Fibroblast of lung (primary cell): ENCODE results near the gene OSTM1. TPM values are rescaled to one million over a fixed set of nuclear protein-coding genes. Genes with fewer than 3 reads are reported as not detected.
A peak's percentile ranks its signal among the peaks of the same experiment; 100 is the strongest.

Experiments
- DNase-seq, 2 donors: peaks; one replicate each; pipeline versions ENCODE4 v3.0.0 to v3.0.0-alpha.2; 2010; ENCODE audit warnings: low read depth in 2 of 2
- H2AFZ ChIP-seq: 2 replicates; pipeline ENCODE4 v1.5.1; 2012; ENCODE audit warnings: low read length, control low read depth, inconsistent platforms
- H3K27ac ChIP-seq: 2 replicates; pipeline ENCODE4 v1.5.1; 2011; ENCODE audit warnings: low read length, control low read depth; ENCODE audit not compliant: insufficient read depth
- H3K27me3 ChIP-seq: 2 replicates; pipeline ENCODE4 v1.5.1; 2011; ENCODE audit warnings: mild to moderate bottlenecking, low read length; ENCODE audit not compliant: control insufficient read depth, insufficient read depth
- H3K36me3 ChIP-seq: 2 replicates; pipeline ENCODE4 v1.5.1; 2011; ENCODE audit warnings: low read length; ENCODE audit not compliant: control insufficient read depth, insufficient read depth
- H3K4me1 ChIP-seq: 2 replicates; pipeline ENCODE4 v1.5.1; 2011; ENCODE audit warnings: low read length; ENCODE audit not compliant: control insufficient read depth, insufficient read depth; ENCODE audit errors: extremely low read depth
- H3K4me2 ChIP-seq: 2 replicates; pipeline ENCODE4 v1.5.1; 2011; ENCODE audit warnings: low read length, control low read depth; ENCODE audit not compliant: insufficient read depth; ENCODE audit errors: extremely low read depth
- H3K4me3 ChIP-seq, 4 experiments: fragments of 200-600 bp in 1 of 4; sonication (generic) in 1 of 4; replicated peaks in 1 of 4; 2 replicates each; pipeline ENCODE4 v1.5.1; 2011 to 2016; ENCODE audit warnings: low read length in 4 of 4, low read depth in 3 of 4, mild to moderate bottlenecking in 3 of 4, control low read depth in 2 of 4, inconsistent platforms in 1 of 4, mixed read lengths in 1 of 4; ENCODE audit not compliant: insufficient read depth in 1 of 4; ENCODE audit errors: control extremely low read depth in 1 of 4
- H3K79me2 ChIP-seq: 2 replicates; pipeline ENCODE4 v1.5.1; 2012; ENCODE audit warnings: mild to moderate bottlenecking, low read length, inconsistent platforms; ENCODE audit not compliant: control insufficient read depth, insufficient read depth
- H3K9ac ChIP-seq: 2 replicates; pipeline ENCODE4 v1.5.1; 2011; ENCODE audit warnings: mild to moderate bottlenecking, low read length, control low read depth; ENCODE audit not compliant: insufficient read depth
- H3K9me3 ChIP-seq: 2 replicates; pipeline ENCODE4 v1.5.1; 2012; ENCODE audit warnings: low read depth, low read length; ENCODE audit not compliant: control insufficient read depth, insufficient read depth
- H4K20me1 ChIP-seq: 2 replicates; pipeline ENCODE4 v1.5.1; 2011; ENCODE audit warnings: low read length; ENCODE audit not compliant: control insufficient read depth, insufficient read depth; ENCODE audit errors: extremely low read depth
- EZH2 ChIP-seq: IDR thresholded peaks from 2 replicates; pipeline ENCODE4 v1.5.1; 2012; ENCODE audit warnings: low read length, control low read depth, mild to moderate bottlenecking; ENCODE audit errors: missing control alignments
- polyA plus RNA-seq, 2 donors: library from polyadenylated mRNA; depleted of rRNA in 1 of 2; stranded (reverse) in 1 of 2; unstranded in 1 of 2; fragments of >200 nt; gene quantifications; 2 replicates each; pipeline ENCODE4 v1.2.1, GENCODE V29; 2011 to 2012; ENCODE audit warnings: missing spikeins in 1 of 2
- total RNA-seq: library from RNA; depleted of rRNA; stranded (reverse); fragments of >200 nt; gene quantifications from 2 replicates; pipeline ENCODE4 v1.2.1, GENCODE V29; 2014
- TF ChIP-seq, protein P1 (sequence below), 2 donors: IDR thresholded peaks in 1 of 2; conservative IDR thresholded peaks in 1 of 2; 1 replicate in 1 of 2; 2 replicates in 1 of 2; pipeline ENCODE4 v1.5.1; 2011 to 2012; ENCODE audit warnings: low read length in 2 of 2, control low read depth in 1 of 2, inconsistent platforms in 1 of 2, low read depth in 1 of 2, mild to moderate bottlenecking in 1 of 2

OSTM1 gene
- total and polyA plus RNA-seq, 2 donors (not counting 1 experiment from before 2014, with no cell fraction given) = 31.9 to 37.0 TPM

DNA sequence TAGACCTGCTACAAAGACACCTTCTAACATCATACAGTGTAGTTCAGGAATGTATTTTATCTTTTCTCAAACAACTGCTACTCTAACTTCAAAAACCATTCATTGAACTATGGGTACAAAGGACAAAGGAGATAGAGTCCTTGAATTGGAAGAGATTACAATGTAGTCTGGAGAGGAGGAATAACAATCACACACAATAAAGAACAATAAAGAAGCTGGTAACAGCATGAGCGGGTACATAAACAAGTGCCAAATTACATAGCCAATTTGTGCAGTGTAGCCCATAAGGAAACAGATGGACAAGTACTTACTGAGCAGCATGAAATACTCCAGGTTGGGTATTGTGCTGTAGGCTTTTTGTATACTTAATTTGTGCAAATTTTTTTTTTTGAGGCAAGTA, 44.3 kb downstream of the OSTM1 start:
- no peak for DNase-seq
- no peaks in the 10 kb centered on the region for H3K79me2 ChIP-seq
- H2AFZ ChIP-seq = no peak overlapping the region
- H3K4me1 ChIP-seq = no peaks in the 10 kb centered on the region
- H3K27me3 ChIP-seq = no peaks in the 10 kb centered on the region
- no peak overlapping the region for H3K9ac ChIP-seq
- no peaks in the 10 kb centered on the region for H3K36me3 ChIP-seq
- no peak overlapping the region for H3K27ac ChIP-seq
- no peak overlapping the region for H3K4me2 ChIP-seq
- TF ChIP-seq EZH2 = no peak
- TF ChIP-seq, protein P1, sequence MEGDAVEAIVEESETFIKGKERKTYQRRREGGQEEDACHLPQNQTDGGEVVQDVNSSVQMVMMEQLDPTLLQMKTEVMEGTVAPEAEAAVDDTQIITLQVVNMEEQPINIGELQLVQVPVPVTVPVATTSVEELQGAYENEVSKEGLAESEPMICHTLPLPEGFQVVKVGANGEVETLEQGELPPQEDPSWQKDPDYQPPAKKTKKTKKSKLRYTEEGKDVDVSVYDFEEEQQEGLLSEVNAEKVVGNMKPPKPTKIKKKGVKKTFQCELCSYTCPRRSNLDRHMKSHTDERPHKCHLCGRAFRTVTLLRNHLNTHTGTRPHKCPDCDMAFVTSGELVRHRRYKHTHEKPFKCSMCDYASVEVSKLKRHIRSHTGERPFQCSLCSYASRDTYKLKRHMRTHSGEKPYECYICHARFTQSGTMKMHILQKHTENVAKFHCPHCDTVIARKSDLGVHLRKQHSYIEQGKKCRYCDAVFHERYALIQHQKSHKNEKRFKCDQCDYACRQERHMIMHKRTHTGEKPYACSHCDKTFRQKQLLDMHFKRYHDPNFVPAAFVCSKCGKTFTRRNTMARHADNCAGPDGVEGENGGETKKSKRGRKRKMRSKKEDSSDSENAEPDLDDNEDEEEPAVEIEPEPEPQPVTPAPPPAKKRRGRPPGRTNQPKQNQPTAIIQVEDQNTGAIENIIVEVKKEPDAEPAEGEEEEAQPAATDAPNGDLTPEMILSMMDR (conservative IDR thresholded peaks at IDR 0.05 in 1 of 2, IDR thresholded peaks at IDR 0.05 in 1 of 2; ENCODE audit: low read depth in 1 of 2, low read length in 2 of 2) = no peak
- no peak overlapping the region for H3K4me3 ChIP-seq
- no peaks in the 10 kb centered on the region for H4K20me1 ChIP-seq
- no peaks in the 10 kb centered on the region for H3K9me3 ChIP-seq

DNA sequence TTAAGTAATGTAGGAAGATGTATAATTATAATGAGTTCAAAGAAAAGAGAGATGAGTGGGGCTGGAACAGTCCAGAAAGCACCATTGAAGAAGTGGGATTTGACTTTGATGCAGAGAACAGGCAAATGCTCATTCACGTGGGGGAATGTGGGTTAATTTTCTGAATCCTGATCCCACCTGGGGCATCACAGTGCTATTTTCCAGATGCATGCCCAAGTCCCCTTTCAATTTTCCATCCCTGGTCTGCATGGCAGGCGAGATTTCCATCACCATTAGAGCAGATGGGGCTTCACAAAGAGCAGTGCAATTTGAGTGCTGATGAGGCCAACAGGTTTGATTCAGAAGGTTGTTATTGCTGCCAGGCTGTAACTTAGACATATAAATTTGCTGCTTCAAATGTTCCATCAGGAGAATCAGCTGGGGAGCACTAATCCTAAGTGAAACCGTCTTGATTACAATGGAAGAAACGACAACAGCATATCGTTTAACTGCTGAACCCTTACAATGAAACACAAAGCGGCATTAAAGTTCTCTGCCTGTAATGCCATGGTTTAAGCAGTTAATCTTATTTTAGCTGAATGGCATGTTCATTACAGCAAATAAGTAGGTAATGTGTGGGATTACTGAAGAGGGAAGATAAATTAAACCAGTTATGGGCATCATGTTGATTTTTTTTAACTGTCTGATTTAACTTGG, 45.2 kb downstream of the OSTM1 start:
- H3K9ac ChIP-seq = no peak overlapping the region
- no peaks in the 10 kb centered on the region for H3K9me3 ChIP-seq
- H4K20me1 ChIP-seq = no peaks in the 10 kb centered on the region
- no peaks in the 10 kb centered on the region for H3K4me1 ChIP-seq
- H3K4me2 ChIP-seq = no peak overlapping the region
- TF ChIP-seq EZH2 = no peak
- TF ChIP-seq, protein P1 (conservative IDR thresholded peaks at IDR 0.05 in 1 of 2, IDR thresholded peaks at IDR 0.05 in 1 of 2; ENCODE audit: low read depth in 1 of 2, low read length in 2 of 2) = no peak
- H3K27me3 ChIP-seq = no peaks in the 10 kb centered on the region
- H3K4me3 ChIP-seq = no peak overlapping the region
- H3K36me3 ChIP-seq = no peaks in the 10 kb centered on the region
- H3K27ac ChIP-seq = no peak overlapping the region
- H3K79me2 ChIP-seq = no peaks in the 10 kb centered on the region
- no peak for DNase-seq
- no peak overlapping the region for H2AFZ ChIP-seq

DNA sequence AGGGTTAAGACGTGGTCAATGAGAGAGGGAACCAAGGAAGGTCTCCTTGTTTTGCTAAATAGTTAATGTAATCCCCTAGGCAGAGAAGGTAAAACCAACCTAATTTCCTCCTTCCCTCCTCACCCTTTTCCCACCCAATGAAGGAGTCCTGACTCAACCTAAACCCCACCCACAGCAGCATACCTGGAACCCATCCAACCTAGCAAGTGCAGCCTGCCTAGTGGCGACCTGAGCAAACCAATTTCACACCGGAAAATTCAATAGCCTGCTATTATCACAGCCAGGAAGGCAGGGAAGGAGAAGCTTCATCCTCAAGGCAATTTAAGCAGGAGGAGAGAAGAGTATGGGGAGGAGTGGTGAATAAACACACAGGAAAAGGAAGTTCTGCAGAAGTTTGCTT, 46.9 kb downstream of the OSTM1 start:
- peak; percentile 6 to 7 for DNase-seq
- Histone ChIP-seq H2AFZ (no peak overlapping the region), H3K4me3 (no peak overlapping the region), H3K4me2 (no peak overlapping the region), H3K27ac (no peak overlapping the region), H3K27me3 (no peaks in the 10 kb centered on the region), H3K79me2 (no peaks in the 10 kb centered on the region), H3K9me3 (no peaks in the 10 kb centered on the region), H3K4me1 (no peaks in the 10 kb centered on the region), H3K9ac (no peak overlapping the region), H4K20me1 (no peaks in the 10 kb centered on the region), H3K36me3 (no peaks in the 10 kb centered on the region)
- no peak for TF ChIP-seq EZH2
- TF ChIP-seq, protein P1 (conservative IDR thresholded peaks at IDR 0.05 in 1 of 2, IDR thresholded peaks at IDR 0.05 in 1 of 2; ENCODE audit: low read depth in 1 of 2, low read length in 2 of 2) = no peak
